GM21825 (cell line): Measurements from ENCODE around the gene MFSD8.
"Not testable (repeated sequence)": the region's sequence is repeated elsewhere in the genome, so short reads cannot be mapped to it uniquely, and the experiment has no call there.

ENCODE experiments used
- ATAC-seq: cut with Tn5 transposase; IDR thresholded peaks from one replicate; pipeline ENCODE4 v1.9.1; 2021; ENCODE audit warnings: mild to moderate bottlenecking, moderate library complexity; ENCODE audit not compliant: unreplicated experiment

MFSD8 gene

DNA sequence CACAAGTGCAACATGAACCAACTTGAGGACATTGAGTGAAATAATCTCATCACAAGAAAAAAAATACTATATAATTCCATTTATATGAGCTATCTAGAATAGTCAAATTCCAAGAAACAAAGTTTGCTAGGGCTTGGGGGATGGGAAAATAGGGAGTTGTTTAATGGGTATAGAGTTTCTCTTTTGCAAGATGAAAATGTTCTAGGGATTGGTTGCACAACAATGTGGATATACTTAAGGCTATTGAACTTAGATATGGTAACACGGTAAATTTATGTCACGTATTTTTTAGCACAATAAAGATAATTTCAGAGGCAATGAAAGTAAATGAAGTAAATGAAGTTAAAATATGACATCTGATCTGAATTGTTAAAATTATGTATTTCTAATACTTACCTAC lies 7.9 kb downstream of the MFSD8 start:
- no peak for ATAC-seq

DNA sequence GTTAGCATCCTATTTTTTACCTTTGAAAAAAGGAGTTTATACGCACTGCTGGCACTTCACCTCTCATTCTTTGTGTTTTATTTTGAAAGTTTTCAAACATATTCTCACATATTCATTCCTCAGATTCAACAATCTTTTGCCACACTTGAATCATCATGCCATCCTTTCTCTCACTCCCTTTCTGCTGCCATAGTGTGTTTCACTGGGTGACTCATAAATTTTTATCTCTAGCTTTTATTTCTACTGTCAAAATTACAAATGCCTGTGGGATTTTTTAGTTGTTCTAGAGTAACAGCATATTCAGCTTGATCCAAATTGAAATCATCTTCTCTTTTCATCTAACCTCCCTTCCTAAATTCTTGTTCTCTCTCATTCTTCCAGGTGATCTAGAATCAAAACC lies 28.0 kb downstream of the MFSD8 start:
- ATAC-seq, result no peak

DNA sequence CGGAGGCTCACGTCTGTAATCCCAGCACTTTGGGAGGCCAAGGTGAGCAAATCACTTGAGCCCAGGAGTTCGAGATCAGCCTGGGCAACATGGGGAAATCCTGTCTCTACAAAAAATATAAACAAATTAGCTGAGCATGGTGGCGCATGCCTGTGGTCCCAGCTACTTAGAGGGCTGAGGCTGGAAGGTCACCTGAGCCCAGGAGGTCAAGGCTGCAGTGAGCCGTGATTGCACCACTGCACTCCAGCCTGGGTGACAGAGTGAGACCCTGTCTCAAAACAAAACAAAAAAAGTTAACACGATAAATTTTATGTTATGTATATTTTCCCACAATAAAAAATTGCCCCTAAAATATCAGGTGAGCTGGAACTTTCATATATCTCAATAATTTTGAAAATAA lies 33.1 kb downstream of the MFSD8 start:
- not testable (repeated sequence) for ATAC-seq

DNA sequence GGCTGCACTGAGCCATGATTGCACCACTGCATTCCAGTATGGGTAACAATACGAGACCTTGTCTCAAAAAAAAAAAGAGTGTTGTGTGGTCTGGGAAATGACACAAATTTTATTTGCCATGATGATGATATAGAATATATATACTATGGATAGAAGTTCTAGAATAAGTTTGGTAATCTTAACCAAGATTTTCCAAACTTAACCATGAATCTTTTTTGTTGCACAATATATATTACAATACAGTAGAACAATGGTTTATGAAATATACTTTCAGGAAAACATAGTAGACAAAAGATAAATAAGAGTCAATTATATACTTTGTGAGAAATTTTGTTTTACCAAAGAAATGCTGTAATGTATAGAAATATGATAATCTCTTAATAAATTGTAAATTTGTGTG lies 34.8 kb downstream of the MFSD8 start:
- ATAC-seq, result no peak

DNA sequence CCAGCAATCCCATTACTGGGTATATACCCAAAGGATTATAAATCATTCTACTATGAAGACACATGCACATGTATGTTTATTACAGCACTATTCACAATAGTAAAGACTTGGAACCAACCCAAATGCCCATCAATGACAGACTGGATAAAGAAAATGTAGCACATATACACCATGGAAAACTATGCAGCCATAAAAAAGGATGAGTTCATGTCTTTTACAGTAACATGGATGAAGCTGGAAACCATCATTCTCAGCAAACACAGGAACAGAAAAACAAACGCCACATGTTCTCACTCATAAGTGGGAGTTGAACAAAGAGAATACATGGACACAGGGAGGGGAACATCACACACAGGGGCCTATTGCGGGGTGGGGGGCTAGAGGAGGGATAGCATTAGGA lies 39.3 kb downstream of the MFSD8 start:
- not testable (repeated sequence) for ATAC-seq

DNA sequence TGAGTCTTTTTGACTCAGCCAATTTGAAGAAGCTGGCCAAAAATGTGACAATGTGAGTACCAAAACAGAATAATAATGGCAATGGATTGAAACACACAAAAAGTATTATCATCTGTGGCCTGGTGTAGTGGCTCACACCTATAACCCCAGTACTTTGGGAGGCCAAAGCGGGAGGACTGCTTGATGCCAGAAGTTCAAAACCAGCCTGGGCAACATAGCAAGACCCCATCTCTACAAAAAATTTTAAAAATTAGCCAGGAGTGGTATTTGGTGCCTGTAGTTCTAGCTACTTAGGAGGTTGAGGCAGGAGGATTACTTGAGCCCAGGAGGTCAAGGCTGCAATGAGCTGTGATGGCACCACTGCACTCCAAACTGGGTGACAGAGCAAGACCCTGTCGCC lies 42.7 kb downstream of the MFSD8 start:
- no peak for ATAC-seq

DNA sequence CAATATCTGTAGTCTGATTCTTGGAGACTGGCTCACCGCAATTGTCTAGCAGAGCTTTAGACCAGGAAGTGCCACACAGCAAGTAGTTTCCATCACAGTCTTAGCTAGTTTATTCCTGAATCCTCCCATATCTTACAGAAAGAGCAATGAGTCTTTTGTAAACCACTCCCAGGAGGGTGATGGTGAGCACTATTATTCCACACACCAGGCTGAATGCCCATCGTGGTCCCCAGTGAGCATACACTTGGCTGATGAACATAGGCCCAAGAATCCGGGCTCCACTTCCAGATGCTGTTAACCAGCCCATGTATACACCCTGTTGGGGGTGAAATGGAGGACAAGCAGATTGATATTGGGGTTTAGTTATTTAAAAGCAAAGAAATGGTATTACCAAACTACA lies 44.5 kb downstream of the MFSD8 start:
- ATAC-seq, result no peak

DNA sequence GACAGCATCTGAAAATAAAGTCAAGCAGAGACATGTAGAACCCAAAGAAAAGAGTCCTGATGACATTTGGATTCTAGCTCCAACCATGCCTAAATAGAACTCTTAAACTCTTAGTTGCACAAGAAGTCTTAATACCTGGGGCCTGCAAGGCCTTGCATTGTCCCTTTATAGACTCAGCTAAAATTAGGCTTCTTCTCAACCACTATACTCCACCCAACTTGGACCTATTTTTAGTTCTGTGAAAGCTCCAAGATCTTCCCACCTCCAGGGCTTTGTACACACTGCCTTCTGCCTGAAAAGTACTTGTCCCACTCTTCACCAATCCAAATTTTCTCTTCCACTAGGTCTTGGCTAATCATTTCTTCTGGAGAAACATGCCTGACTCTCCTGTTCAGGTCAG lies 47.8 kb downstream of the MFSD8 start:
- ATAC-seq, result no peak

DNA sequence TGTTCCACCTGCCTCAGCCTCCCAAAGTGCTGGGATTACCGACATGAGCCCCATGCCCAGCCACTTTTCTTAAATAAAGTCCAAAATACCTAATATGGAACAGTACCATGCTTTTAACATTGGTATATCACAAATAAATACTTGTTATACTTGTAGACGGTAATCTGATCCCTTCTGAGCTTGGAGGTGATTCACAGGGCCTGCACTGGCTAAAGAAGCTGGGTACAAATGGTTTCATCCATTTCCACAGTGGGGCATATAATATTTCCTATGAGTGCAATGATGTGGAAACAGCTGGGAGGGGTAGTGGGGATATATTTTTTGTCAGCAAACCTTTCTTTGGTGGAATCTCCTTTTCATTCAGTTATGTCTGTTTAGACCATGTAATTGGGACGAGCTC lies 48.5 kb downstream of the MFSD8 start:
- no peak for ATAC-seq

DNA sequence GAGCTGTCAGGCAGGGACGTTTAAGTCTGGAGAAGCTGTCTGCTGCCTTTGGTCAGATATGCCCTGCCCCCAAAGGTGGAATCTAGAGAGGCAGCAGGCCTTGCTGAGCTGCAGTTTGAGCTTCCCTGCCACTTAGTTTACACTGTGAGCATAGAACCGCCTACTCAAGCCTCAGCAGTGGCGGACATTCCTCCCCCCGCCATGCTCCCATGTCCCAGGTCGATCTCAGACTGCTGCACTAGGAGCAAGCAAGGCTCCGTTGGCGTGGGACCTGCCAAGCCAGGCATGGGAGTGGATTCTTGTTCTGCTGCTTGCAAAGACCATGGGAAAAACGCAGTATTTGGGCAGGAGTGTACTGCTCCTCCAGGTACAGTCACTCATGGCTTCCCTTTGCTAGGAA lies 59.9 kb downstream of the MFSD8 start:
- no peak for ATAC-seq

DNA sequence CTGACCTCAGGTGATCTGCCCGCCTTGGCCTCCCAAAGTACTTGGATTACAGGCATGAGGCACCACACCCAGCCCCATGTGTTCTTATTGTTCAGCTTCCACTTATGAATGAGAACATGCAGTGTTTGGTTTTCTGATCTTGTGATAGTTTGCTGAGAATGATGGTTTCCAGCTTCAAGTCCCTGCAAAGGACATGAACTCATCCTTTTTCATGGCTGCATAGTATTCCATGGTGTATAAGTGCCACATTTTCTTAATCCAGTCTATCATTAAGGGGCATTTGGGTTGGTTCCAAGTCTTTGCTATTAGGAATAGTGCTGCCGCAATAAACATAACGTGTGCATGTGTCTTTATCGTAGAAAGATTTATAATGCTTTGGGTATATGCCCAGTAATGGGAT lies 65.3 kb downstream of the MFSD8 start:
- ATAC-seq, result not testable (repeated sequence)

DNA sequence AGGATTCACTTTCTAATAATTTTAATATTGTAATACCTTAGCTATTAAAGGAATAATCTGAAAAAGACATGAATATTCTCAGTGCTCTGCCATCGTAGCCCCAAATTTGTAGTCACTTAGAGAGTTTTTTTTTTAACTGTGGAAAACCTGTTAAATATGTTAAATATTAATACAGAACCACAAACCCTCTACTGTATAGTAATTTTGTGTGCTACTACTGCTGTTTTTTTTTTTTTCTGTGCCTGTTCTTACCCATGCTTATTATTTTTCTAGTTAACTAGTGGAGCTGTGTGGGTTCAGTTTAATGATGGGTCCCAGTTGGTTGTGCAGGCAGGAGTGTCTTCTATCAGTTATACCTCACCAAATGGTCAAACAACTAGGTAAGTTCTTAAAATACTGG lies 68.4 kb downstream of the MFSD8 start:
- no peak for ATAC-seq

DNA sequence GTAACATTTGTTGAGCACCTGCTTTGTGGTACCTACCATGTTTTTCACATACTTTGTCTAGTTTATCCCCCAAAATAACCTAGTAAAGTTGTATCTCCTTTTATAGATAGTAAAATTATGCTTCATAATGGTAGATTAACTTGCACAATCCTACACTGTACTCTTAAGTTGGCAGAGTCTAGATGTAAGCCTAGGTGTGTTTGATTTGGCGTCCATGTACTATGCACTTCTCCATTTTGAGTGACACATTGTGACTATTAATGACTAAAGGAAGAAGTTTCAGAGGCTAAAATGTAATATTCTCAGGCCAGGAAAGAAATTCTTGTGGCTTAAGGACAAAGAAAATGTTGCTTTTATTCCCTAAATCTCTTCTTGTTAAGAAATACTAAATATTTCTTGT lies 68.9 kb downstream of the MFSD8 start:
- no peak for ATAC-seq

DNA sequence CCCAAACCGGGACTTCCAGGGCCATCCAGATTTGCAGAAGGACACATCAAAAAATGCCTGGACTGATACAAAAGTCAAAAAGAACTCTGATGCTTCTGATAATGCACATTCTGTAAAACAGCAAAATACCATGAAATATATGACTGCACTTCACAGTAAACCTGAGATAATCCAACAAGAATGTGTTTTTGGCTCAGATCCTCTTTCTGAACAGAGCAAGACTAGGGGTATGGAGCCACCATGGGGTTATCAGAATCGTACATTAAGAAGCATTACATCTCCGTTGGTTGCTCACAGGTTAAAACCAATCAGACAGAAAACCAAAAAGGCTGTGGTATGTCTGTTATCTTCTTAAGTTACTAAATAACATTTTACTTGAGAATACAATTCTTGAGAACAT lies 75.1 kb downstream of the MFSD8 start:
- no peak for ATAC-seq

DNA sequence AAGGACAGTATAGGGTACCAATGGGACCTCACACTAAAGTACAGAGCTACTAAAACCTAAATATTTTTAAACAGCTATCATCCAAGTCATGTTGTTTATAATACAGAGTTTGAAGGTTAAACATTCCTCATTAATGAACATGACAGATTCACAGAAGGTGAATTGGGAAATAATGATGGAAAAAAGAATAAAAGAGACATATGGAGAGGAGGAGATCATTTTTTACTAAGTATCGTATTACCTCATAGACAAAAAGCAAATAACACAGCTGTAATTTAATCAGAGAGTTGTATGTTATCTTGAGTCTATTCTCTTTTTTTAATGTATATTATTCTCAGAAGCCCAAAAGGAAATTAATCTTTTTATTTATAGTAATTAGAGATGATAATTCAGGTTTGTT lies 76.4 kb downstream of the MFSD8 start:
- no peak for ATAC-seq

DNA sequence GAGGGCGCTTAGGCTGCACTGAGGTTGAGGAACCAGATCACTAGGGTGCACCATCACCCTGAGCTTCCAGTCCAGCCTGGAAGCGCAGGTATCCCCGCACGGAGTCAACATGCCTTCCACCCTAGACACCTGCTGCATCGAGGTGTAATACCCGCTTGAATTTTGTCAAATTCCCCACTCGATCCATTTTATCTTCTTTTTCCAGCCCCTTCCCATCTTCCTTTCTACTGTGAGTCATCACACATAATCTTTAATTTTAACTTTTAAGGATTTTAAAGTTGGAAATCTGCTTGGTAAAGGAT lies 83.5 kb downstream of the MFSD8 start:
- peak; percentile 34 for ATAC-seq

DNA sequence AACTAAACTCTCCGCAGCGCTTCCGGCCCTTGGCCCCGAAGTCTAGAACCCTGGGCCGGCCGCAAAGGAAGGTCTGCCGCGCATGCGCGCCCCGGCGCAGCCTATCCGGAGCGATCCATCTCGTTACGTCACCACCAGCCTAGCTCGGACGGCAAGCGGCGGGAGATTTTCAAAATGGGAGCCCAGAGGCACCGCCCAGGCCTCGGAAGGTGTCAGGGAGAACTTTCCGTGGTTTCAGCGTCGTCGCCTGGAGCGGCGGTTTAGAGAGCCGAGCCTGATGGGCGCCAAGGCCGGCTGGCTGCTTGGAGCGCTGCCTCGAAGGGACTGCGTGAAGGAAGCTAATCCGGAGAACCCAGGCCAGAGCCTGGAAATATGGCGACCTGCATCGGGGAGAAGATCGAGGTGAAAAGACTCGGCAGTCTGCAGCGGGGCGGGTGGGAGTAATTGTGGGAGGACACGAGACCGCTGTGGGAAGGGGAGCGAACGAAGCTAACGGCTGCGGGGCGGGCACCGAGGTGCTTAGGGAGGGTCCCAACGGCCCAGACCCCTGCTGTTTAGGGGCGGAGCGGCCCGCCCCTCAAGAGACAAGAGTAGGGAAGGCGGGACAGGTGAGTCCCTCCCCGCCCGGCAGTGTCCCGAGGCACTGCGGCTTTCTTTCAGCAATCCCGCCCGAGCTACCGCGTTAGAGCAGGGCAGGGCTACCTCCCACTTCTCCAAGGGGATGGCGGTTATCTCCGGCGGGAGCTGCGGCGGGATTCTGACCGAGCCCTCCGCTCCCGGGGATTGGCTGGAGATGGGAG lies 84.0 kb downstream of the MFSD8 start, which contains the start of gene PLK4:
Gene PLK4 (plus strand): TSS at position 131 of the 800 bp plus-strand sequence. CDS start 242 bp downstream, at position 373.
- peak; percentile 93 for ATAC-seq

DNA sequence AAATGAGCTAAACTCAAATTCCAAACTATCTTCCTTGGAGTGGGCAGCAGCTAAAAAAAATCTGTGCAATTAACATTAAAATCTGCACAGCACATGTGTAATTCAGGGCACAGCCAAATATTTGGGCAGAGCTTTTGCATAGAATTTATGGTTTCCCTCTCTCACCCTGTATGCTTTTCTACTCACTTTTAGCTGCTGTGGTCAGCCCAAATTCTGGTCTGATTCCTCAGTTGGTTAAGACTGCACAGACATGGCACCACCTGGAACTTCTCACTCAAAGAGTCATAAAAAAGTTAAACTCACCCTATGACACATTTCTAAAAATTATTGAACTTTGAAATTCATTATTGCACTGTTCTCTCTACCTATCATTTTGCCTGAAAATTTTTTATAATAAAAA lies 89.2 kb downstream of the MFSD8 start:
- no peak for ATAC-seq

DNA sequence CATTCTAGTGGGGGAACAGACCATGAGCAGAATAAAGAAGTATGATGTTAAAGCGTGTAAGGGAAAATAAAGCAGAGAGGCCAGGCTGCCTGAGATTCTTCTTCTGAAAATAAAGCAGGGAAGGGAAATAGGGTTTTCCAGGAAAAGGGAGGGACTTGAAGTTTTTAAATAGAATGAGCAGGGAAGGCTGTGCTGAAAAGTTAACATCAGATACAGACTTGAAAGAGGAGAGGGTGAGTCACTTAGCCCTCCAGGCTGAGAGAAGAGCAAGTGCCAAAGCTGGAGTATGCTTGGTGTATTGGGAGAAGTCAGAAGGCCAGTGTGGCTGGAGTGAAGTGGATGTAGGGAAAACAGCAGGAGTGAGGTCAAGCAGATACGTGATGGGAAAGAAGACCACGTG lies 94.3 kb downstream of the MFSD8 start:
- ATAC-seq, result no peak

DNA sequence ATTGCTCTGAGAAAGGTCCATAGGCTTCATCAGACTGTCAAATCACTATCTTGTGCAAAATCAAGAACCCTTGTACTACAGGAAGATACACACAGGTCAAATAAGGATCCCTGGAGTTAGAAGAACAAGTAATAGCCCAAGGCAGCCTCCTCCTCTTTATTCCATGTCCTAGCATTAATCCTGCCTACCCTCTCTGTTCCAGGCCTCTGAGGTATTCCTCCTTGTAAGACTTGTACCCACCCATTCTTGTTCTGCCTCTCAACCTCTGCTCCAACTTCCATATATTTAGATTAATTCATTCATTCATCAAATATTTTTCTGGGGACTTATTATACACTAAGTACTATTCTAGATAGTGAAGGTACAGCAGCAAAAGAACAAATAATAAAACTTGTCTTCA lies 94.7 kb downstream of the MFSD8 start:
- ATAC-seq, result no peak

DNA sequence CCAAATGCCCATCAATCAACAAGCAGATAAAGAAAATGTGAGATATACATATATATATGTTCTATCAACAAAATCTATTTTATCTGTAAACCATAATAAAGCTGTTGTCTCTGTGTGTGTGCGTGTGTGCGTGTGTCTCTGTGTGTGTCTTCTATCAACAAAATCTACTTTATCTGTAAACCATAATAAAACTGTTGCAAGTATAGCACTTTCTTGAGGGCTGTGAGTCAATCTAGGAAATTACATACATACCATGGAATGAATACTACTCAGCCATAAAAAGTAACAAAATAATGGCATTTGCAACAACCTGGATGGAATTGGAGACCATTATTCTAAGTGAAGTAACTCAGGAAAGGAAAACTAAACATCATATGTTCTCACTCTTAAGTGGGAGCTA lies 96.8 kb downstream of the MFSD8 start:
- ATAC-seq, result no peak
